PC-9 (cell line): Measurements from ENCODE around the gene ARX.

Experiments
- CTCF ChIP-seq: fragments of 200-600 bp; sonication (generic); conservative IDR thresholded peaks from 2 replicates; pipeline ENCODE4 v1.6.1; 2017; ENCODE audit warnings: mixed run types, antibody characterized with exemption, mild to moderate bottlenecking, moderate library complexity
- EZH2 ChIP-seq: fragments of 200-600 bp; sonication (generic); IDR thresholded peaks from 2 replicates; pipeline ENCODE4 v1.8.0; 2017; ENCODE audit warnings: antibody characterized with exemption, low read depth

DNA sequence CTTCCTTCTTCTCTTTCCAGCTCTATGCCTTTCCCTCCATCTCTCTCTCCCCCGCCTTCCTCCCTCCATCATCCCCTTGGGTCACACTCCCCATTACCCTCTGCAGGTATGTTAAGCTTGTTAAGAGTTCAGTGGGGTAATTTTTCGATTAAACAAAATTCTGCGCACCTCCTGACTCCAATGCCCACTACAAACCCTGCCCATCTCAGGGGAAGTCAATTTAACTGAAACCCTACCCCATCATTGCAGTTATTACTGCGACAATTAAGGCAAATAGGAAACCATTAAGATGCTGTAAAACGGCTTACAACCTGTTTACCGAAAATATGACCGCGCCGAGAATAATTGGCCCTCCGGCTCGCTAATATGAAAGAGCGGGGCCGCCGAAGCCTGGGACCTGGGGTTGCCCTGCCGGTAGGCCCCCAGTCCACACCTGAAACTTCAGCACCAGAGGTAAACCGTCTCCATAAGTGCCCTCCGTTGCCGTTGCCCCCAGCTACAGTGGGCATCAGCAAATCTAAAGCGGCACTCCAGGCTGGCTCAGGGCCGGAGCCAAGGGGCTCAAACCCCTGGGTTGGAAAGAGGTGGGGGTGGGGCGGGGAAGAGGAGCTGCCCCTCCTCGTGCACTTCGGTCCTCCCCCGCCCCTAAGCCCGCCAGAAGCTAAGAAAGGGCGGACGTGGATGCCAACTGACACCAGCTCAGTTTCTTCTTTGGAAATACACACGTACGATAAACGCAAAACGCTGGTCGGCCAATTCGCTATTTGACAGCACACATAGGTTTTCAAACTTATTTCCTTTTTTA lies 4.8 kb downstream of the ARX start:
- TF ChIP-seq CTCF: no peak
- TF ChIP-seq EZH2: no peak
